Gastrocnemius medialis (tissue), 4 donors: Measurements from ENCODE around the gene KIF4A. TPM values are rescaled to one million over a fixed set of nuclear protein-coding genes. Genes with fewer than 3 reads are reported as not detected.

Source experiments
- ATAC-seq, 2 donors: fragments of 150-250 bp; one replicate each; pipeline ENCODE4 v1.9.1; 2016
- DNase-seq, 2 donors: peaks; one replicate each; pipeline ENCODE4 v3.0.0-alpha.2; 2019
- H3K27ac ChIP-seq, 4 donors: fragments of 200-600 bp; sonication (generic); 1 replicate in 1 of 4; 2 replicates in 3 of 4; pipeline ENCODE4 v1.5.1; 2016 to 2018; ENCODE audit warnings: mild to moderate bottlenecking in 2 of 4, moderate library complexity in 1 of 4
- H3K27me3 ChIP-seq, 3 donors: fragments of 200-600 bp; sonication (generic) in 2 of 3; 1 replicate in 1 of 3; 2 replicates in 2 of 3; pipeline versions ENCODE4 v1.5.1 to v1.6.0; 2016 to 2019; ENCODE audit warnings: mild to moderate bottlenecking in 1 of 3, moderate library complexity in 1 of 3
- H3K36me3 ChIP-seq, 2 donors: fragments of 200-600 bp; sonication (generic) in 1 of 2; one replicate each; pipeline ENCODE4 v1.5.1; 2017 to 2018
- H3K4me1 ChIP-seq, 2 donors: fragments of 200-600 bp; sonication (generic) in 1 of 2; one replicate each; pipeline ENCODE4 v1.5.1; 2016 to 2017; ENCODE audit warnings: mild to moderate bottlenecking in 2 of 2
- H3K4me3 ChIP-seq, 4 donors: fragments of 200-600 bp; sonication (generic) in 3 of 4; 1 replicate in 1 of 4; 2 replicates in 3 of 4; pipeline ENCODE4 v1.5.1; 2016 to 2019; ENCODE audit warnings: mild to moderate bottlenecking in 2 of 4
- H3K9me3 ChIP-seq, 3 donors: fragments of 200-600 bp; sonication (generic) in 2 of 3; 1 replicate in 1 of 3; 2 replicates in 2 of 3; pipeline ENCODE4 v1.5.1; 2016 to 2019
- CTCF ChIP-seq, 5 experiments: fragments of 450-650 bp in 3 of 5; fragments of 200-600 bp in 2 of 5; sonication (generic) in 2 of 5; IDR thresholded peaks in 4 of 5; conservative IDR thresholded peaks in 1 of 5; 1 replicate in 4 of 5; 2 replicates in 1 of 5; pipeline ENCODE4 v1.5.1; 2016 to 2019; ENCODE audit warnings: antibody characterized with exemption in 5 of 5, mild to moderate bottlenecking in 3 of 5, moderate library complexity in 3 of 5
- POLR2A ChIP-seq, 2 donors: fragments of 450-650 bp; IDR thresholded peaks; one replicate each; pipeline ENCODE4 v1.6.1; 2017; ENCODE audit warnings: antibody characterized with exemption in 2 of 2, mild to moderate bottlenecking in 2 of 2, moderate library complexity in 2 of 2
- in situ Hi-C, 4 donors: fragments of 200-750 bp; cut with MboI; loops; one replicate each; pipeline versions ENCODE4 v1.15.0 to v1.8.0; 2017; ENCODE audit warnings: low sequenced_read_pairs in 4 of 4
- intact Hi-C: fragments of 100-400 bp; cut with DNase I; formaldehyde crosslinking; loops from one replicate; pipeline ENCODE4 v1.15.1; 2023; ENCODE audit warnings: low total_unique reads
- total RNA-seq, 4 donors: library from RNA; depleted of rRNA; stranded (reverse); fragments of >200 nt; gene quantifications; one replicate each; pipeline versions ENCODE4 v1.1.0 to v1.2.3, GENCODE V29; 2016

The KIF4A gene
- total RNA-seq, 4 donors from 2014 or later = 0.07 to 0.09 TPM; not detected in 2

GRCh38 chrX:70452143-70452733, 162.3 kb downstream of the KIF4A start:
- no peaks in the 10 kb centered on the region for H3K4me1 ChIP-seq
- intact Hi-C loops = loop anchor here (2.0 kb wide), 1 partner anchor 729 kb away; no protein-coding TSS in a partner anchor
- ATAC-seq = peak; percentile 72 to 83
- no peaks in the 10 kb centered on the region for H3K27me3 ChIP-seq
- no peaks in the 10 kb centered on the region for H3K9me3 ChIP-seq
- TF ChIP-seq POLR2A (IDR thresholded peaks at IDR 0.05) (no peak), CTCF (IDR thresholded peaks at IDR 0.05 in 4 of 5, conservative IDR thresholded peaks at IDR 0.05 in 1 of 5) (peak in 4 of 5 experiments; percentile 37 to 70 (median 61))
- in situ Hi-C loops = no loop called here
- DNase-seq = peak in 1 of 2 donors; percentile 4
- H3K4me3 ChIP-seq = peak overlapping the region; percentile 31 to 62 (median 58)
- no peaks in the 10 kb centered on the region for H3K36me3 ChIP-seq
- H3K27ac ChIP-seq = peak overlapping the region in 2 of 4 donors; percentile 4 to 31

GRCh38 chrX:70453024-70453618, 163.2 kb downstream of the KIF4A start:
- DNase-seq (no peak), ATAC-seq (no peak)
- Histone ChIP-seq H3K4me3 (peak overlapping the region in 1 of 4 donors; percentile 57), H3K4me1 (no peaks in the 10 kb centered on the region), H3K27ac (no peak overlapping the region), H3K36me3 (no peaks in the 10 kb centered on the region), H3K27me3 (no peaks in the 10 kb centered on the region), H3K9me3 (no peaks in the 10 kb centered on the region)
- intact Hi-C loops (loop anchor here (2.0 kb wide), 1 partner anchor 728 kb away; no protein-coding TSS in a partner anchor), in situ Hi-C loops (no loop called here)
- no peak for TF ChIP-seq POLR2A (IDR thresholded peaks at IDR 0.05)
- TF ChIP-seq CTCF (IDR thresholded peaks at IDR 0.05 in 4 of 5, conservative IDR thresholded peaks at IDR 0.05 in 1 of 5) = no peak

GRCh38 chrX:70454441-70455365, 164.8 kb downstream of the KIF4A start:
- in situ Hi-C loops (no loop called here), intact Hi-C loops (no loop called here)
- Histone ChIP-seq H3K27me3 (no peaks in the 10 kb centered on the region), H3K27ac (peak overlapping the region; percentile 5 to 48 (median 29)), H3K4me1 (no peaks in the 10 kb centered on the region), H3K4me3 (peak overlapping the region; percentile 21 to 42 (median 38)), H3K9me3 (no peaks in the 10 kb centered on the region), H3K36me3 (no peaks in the 10 kb centered on the region)
- TF ChIP-seq CTCF (IDR thresholded peaks at IDR 0.05 in 4 of 5, conservative IDR thresholded peaks at IDR 0.05 in 1 of 5) = peak; percentile 29 to 68 (median 50)
- TF ChIP-seq POLR2A (IDR thresholded peaks at IDR 0.05) = no peak
- DNase-seq (peak in 1 of 2 donors; percentile 17), ATAC-seq (peak in 1 of 2 donors; percentile 59)

- intact Hi-C loops (no loop called here), in situ Hi-C loops (no loop called here)
- Histone ChIP-seq H3K27me3 (no peaks in the 10 kb centered on the region), H3K27ac (peak overlapping the region; percentile 5 to 48 (median 29)), H3K9me3 (no peaks in the 10 kb centered on the region), H3K36me3 (no peaks in the 10 kb centered on the region), H3K4me3 (peak overlapping the region; percentile 21 to 42 (median 38)), H3K4me1 (no peaks in the 10 kb centered on the region)
- DNase-seq (no peak), ATAC-seq (no peak)
- TF ChIP-seq CTCF (IDR thresholded peaks at IDR 0.05 in 4 of 5, conservative IDR thresholded peaks at IDR 0.05 in 1 of 5) = no peak
- no peak for TF ChIP-seq POLR2A (IDR thresholded peaks at IDR 0.05)
Observed at GRCh38 chrX:70455366-70456202, 165.7 kb downstream of the KIF4A start.
